H1 (cell line): ENCODE data around the gene GNG4. TPM values are rescaled to one million over a fixed set of nuclear protein-coding genes. Genes with fewer than 3 reads are reported as not detected.

ENCODE experiments used
- CTCF ChIA-PET: fragments of 300-600 bp; sonication (Branson Sonifier 250); formaldehyde crosslinking; loops from one replicate; lab custom pipeline; 2021; ENCODE audit not compliant: partially characterized antibody; lab: Charles Lee
- POLR2A ChIA-PET: fragments of 300-600 bp; sonication (Branson Sonifier 250); formaldehyde crosslinking; loops from one replicate; lab custom pipeline; 2021; ENCODE audit warnings: inconsistent platforms; ENCODE audit not compliant: partially characterized antibody; lab: Charles Lee
- DNase-seq, 2 experiments: peaks; one replicate each; pipeline versions ENCODE4 v3.0.0 to v3.0.0-alpha.2; 2010 to 2022; ENCODE audit warnings: low spot score in 2 of 2, low read depth in 1 of 2, mixed read lengths in 1 of 2
- FAIRE-seq: peaks from 2 replicates; lab custom pipeline; 2011; peaks lifted over from hg19 to GRCh38; lab: Jason Lieb, UNC
- H2AFZ ChIP-seq: 2 replicates; pipeline ENCODE4 v1.8.1; 2012; ENCODE audit warnings: low read length, inconsistent platforms
- H2AK5ac ChIP-seq: 2 replicates; pipeline ENCODE4 v1.6.1; 2013; ENCODE audit warnings: low read depth, low read length
- H2BK120ac ChIP-seq: replicated peaks from 2 replicates; pipeline ENCODE3; 2013; ENCODE audit warnings: low read depth, low read length, inconsistent platforms
- H2BK12ac ChIP-seq: 2 replicates; pipeline ENCODE4 v1.6.1; 2013; ENCODE audit warnings: low read depth, low read length
- H2BK15ac ChIP-seq: 2 replicates; pipeline ENCODE4 v1.6.1; 2013; ENCODE audit warnings: low read length
- H2BK20ac ChIP-seq: 2 replicates; pipeline ENCODE4 v1.6.1; 2013; ENCODE audit warnings: low read length
- H2BK5ac ChIP-seq: 2 replicates; pipeline ENCODE4 v1.6.1; 2013; ENCODE audit warnings: low read depth, low read length
- H3K14ac ChIP-seq: 2 replicates; pipeline ENCODE4 v1.6.1; 2013; ENCODE audit warnings: inconsistent platforms; ENCODE audit not compliant: insufficient read length
- H3K18ac ChIP-seq: 2 replicates; pipeline ENCODE4 v1.6.1; 2013; ENCODE audit warnings: low read length; ENCODE audit errors: extremely low read depth
- H3K23ac ChIP-seq: 2 replicates; pipeline ENCODE4 v1.6.1; 2013; ENCODE audit warnings: inconsistent platforms; ENCODE audit not compliant: insufficient read length
- H3K23me2 ChIP-seq: 2 replicates; pipeline ENCODE4 v1.6.1; 2013; ENCODE audit warnings: low read depth, low read length
- H3K27ac ChIP-seq: 2 replicates; pipeline ENCODE4 v1.6.1; 2011; ENCODE audit warnings: low read depth, low read length, inconsistent platforms
- H3K27me3 ChIP-seq, 4 experiments: replicated peaks in 1 of 4; 1 replicate in 1 of 4; 2 replicates in 3 of 4; pipeline versions ENCODE4 v1.6.1 to v1.8.1; 2011 to 2013; ENCODE audit warnings: low read length in 3 of 4, mild to moderate bottlenecking in 3 of 4, inconsistent platforms in 2 of 4, mixed read lengths in 2 of 4, moderate library complexity in 1 of 4; ENCODE audit not compliant: control insufficient read depth in 3 of 4, insufficient read depth in 3 of 4; ENCODE audit errors: extremely low read depth in 1 of 4
- H3K36me3 ChIP-seq, 4 experiments: 2 replicates each; pipeline versions ENCODE4 v1.6.1 to v1.8.1; 2011 to 2013; ENCODE audit warnings: mild to moderate bottlenecking in 4 of 4, low read length in 3 of 4, moderate library complexity in 2 of 4, control low read depth in 1 of 4, inconsistent platforms in 1 of 4; ENCODE audit not compliant: insufficient read depth in 4 of 4, control insufficient read depth in 2 of 4
- H3K4ac ChIP-seq: replicated peaks from 2 replicates; pipeline ENCODE3; 2013; ENCODE audit warnings: low read length, low read depth, mixed read lengths, inconsistent platforms; ENCODE audit not compliant: insufficient read length
- H3K4me1 ChIP-seq, 4 experiments: replicated peaks in 1 of 4; 1 replicate in 1 of 4; 2 replicates in 3 of 4; pipeline versions ENCODE4 v1.6.1 to v1.8.1; 2011 to 2013; ENCODE audit warnings: low read length in 3 of 4, inconsistent platforms in 2 of 4, mixed read lengths in 1 of 4; ENCODE audit not compliant: insufficient read depth in 4 of 4, control insufficient read depth in 3 of 4
- H3K4me2 ChIP-seq, 2 experiments: 2 replicates each; pipeline versions ENCODE4 v1.6.1 to v1.8.1; 2011 to 2013; ENCODE audit warnings: low read depth in 2 of 2, low read length in 2 of 2, control low read depth in 1 of 2, inconsistent platforms in 1 of 2, mild to moderate bottlenecking in 1 of 2; ENCODE audit not compliant: insufficient read depth in 1 of 2
- H3K4me3 ChIP-seq, 4 experiments: fragments of 200-600, 300-600 bp in 1 of 4; sonication (generic), shearing (Covaris generic), sonication (Bioruptor Twin) in 1 of 4; 2 replicates each; pipeline versions ENCODE4 v1.5.1 to v1.8.1; 2011 to 2016; ENCODE audit warnings: low read length in 4 of 4, low read depth in 3 of 4, control low read depth in 2 of 4, inconsistent platforms in 2 of 4, mild to moderate bottlenecking in 2 of 4, mixed read lengths in 1 of 4, moderate library complexity in 1 of 4; ENCODE audit not compliant: insufficient read depth in 2 of 4; ENCODE audit errors: extremely low read depth in 1 of 4
- H3K56ac ChIP-seq: replicated peaks from 2 replicates; pipeline ENCODE3; 2013; ENCODE audit warnings: low read depth, mild to moderate bottlenecking, mixed read lengths, low read length, inconsistent platforms; ENCODE audit not compliant: insufficient read length
- H3K79me1 ChIP-seq: 2 replicates; pipeline ENCODE4 v1.6.1; 2013; ENCODE audit warnings: low read depth, low read length, control low read depth
- H3K79me2 ChIP-seq, 2 experiments: 2 replicates each; pipeline versions ENCODE4 v1.6.1 to v1.8.1; 2012 to 2013; ENCODE audit warnings: low read length in 2 of 2, mild to moderate bottlenecking in 2 of 2, inconsistent platforms in 1 of 2; ENCODE audit not compliant: insufficient read depth in 2 of 2, control insufficient read depth in 1 of 2
- H3K9ac ChIP-seq, 4 experiments: replicated peaks in 1 of 4; 1 replicate in 1 of 4; 2 replicates in 3 of 4; pipeline versions ENCODE4 v1.6.1 to v1.8.1; 2011 to 2013; ENCODE audit warnings: low read depth in 3 of 4, low read length in 3 of 4, control low read depth in 2 of 4, mild to moderate bottlenecking in 2 of 4, moderate library complexity in 2 of 4, inconsistent platforms in 1 of 4; ENCODE audit errors: extremely low read depth in 1 of 4
- H3K9me3 ChIP-seq, 2 experiments: 2 replicates each; pipeline versions ENCODE4 v1.6.1 to v1.8.1; 2012 to 2013; ENCODE audit warnings: mild to moderate bottlenecking in 2 of 2, moderate library complexity in 2 of 2, control low read depth in 1 of 2, inconsistent platforms in 1 of 2, low read depth in 1 of 2, low read length in 1 of 2, mixed read lengths in 1 of 2; ENCODE audit not compliant: insufficient read depth in 2 of 2
- H4K20me1 ChIP-seq, 2 experiments: replicated peaks in 1 of 2; 2 replicates each; pipeline versions ENCODE3 to v1.8.1; 2011 to 2013; ENCODE audit warnings: inconsistent platforms in 2 of 2, low read length in 2 of 2, mild to moderate bottlenecking in 1 of 2; ENCODE audit not compliant: insufficient read depth in 2 of 2, control insufficient read depth in 1 of 2
- H4K5ac ChIP-seq: 2 replicates; pipeline ENCODE4 v1.6.1; 2013; ENCODE audit warnings: low read length, low read depth, mixed read lengths, inconsistent platforms; ENCODE audit not compliant: insufficient read length
- H4K8ac ChIP-seq: 2 replicates; pipeline ENCODE4 v1.8.0; 2013; ENCODE audit warnings: mild to moderate bottlenecking, moderate library complexity, low read length, inconsistent platforms; ENCODE audit not compliant: insufficient read depth; ENCODE audit errors: extremely low read depth
- H4K91ac ChIP-seq: replicated peaks from 2 replicates; pipeline ENCODE3; 2013; ENCODE audit warnings: low read length, mixed read lengths, inconsistent platforms; ENCODE audit not compliant: insufficient read length
- ATF3 ChIP-seq: IDR thresholded peaks from 2 replicates; pipeline ENCODE4 v1.6.1; 2011; ENCODE audit warnings: low read depth, mild to moderate bottlenecking, low read length; ENCODE audit not compliant: insufficient read depth
- HDAC2 ChIP-seq, 2 experiments: fragments of 300-600 bp in 1 of 2; sonication (generic) in 1 of 2; IDR thresholded peaks; 2 replicates each; pipeline ENCODE4 v1.6.1; 2011 to 2012; ENCODE audit warnings: low read depth in 2 of 2, low read length in 2 of 2, mild to moderate bottlenecking in 2 of 2, moderate library complexity in 2 of 2, borderline replicate concordance in 1 of 2, inconsistent platforms in 1 of 2
- JUN ChIP-seq: IDR thresholded peaks from 2 replicates; pipeline ENCODE4 v1.6.1; 2011; ENCODE audit warnings: low read depth, mild to moderate bottlenecking, improper control_type of control experiment, low read length
- KDM4A ChIP-seq: IDR thresholded peaks from one replicate; pipeline ENCODE4 v1.7.1; 2012; ENCODE audit warnings: low read depth, mild to moderate bottlenecking, moderate library complexity, low read length, inconsistent platforms; ENCODE audit not compliant: severe bottlenecking
- MAFK ChIP-seq: IDR thresholded peaks from 2 replicates; pipeline ENCODE4 v1.6.1; 2012; ENCODE audit warnings: low read depth, mild to moderate bottlenecking, improper control_type of control experiment, low read length
- PHF8 ChIP-seq: fragments of 200-600 bp; sonication (generic); conservative IDR thresholded peaks from 2 replicates; pipeline ENCODE4 v1.7.1; 2012; ENCODE audit warnings: low read depth, mild to moderate bottlenecking, inconsistent platforms, low read length, moderate library complexity
- SIX5 ChIP-seq: IDR thresholded peaks from 2 replicates; pipeline ENCODE4 v1.6.1; 2011; ENCODE audit warnings: mild to moderate bottlenecking, low read depth, low read length
- SP4 ChIP-seq: IDR thresholded peaks from 2 replicates; pipeline ENCODE4 v1.6.1; 2012; ENCODE audit warnings: low read length, inconsistent platforms
- TAF7 ChIP-seq: optimal IDR thresholded peaks from 2 replicates; pipeline ENCODE3; 2011; ENCODE audit warnings: low read depth, mild to moderate bottlenecking, inconsistent platforms, low read length, moderate library complexity, borderline replicate concordance
- ZNF274 ChIP-seq: IDR thresholded peaks from 2 replicates; pipeline ENCODE4 v1.7.0; 2012; ENCODE audit warnings: low read length, borderline replicate concordance; ENCODE audit errors: extremely low read depth
- WGBS, 2 experiments: shearing (Covaris generic) in 1 of 2; methylation state at CpG; one replicate each; pipeline versions ENCODE4 v1.1.6 to v1.1.7; 2013 to 2015; ENCODE audit warnings: low lambda C conversion rate in 2 of 2, mixed read lengths in 2 of 2, inconsistent platforms in 1 of 2, low coverage in 1 of 2, missing lambda C conversion rate in 1 of 2; ENCODE audit not compliant: insufficient replicate concordance in 2 of 2, insufficient coverage in 1 of 2, insufficient read length in 1 of 2; ENCODE audit errors: extremely low coverage in 1 of 2, missing lambda C conversion rate in 1 of 2; 5-methylcytosine and 5-hydroxymethylcytosine counted together
- polyA plus RNA-seq, 7 experiments: library from polyadenylated mRNA; depleted of rRNA in 3 of 7; stranded (reverse) in 5 of 7; unstranded in 2 of 7; fragments of >200 nt in 5 of 7; fragments of 200-250 nt in 2 of 7; gene quantifications; 1 replicate in 5 of 7; 2 replicates in 1 of 7; 4 replicates in 1 of 7; pipeline versions ENCODE4 v1.2.1 to v1.2.3, GENCODE V29; 2011 to 2013; ENCODE audit warnings: missing spikeins in 2 of 7, mixed read lengths in 2 of 7
- total RNA-seq: library from RNA; stranded (reverse); fragmentation: NEBNext Ultra II Directional; extraction: Animal tissue kit (Norgen Biotek cat#: 25700); gene quantifications from 2 replicates; pipeline ENCODE4 v1.2.1, GENCODE V29; 2021
- TF ChIP-seq, protein P1 (sequence below): IDR thresholded peaks from 2 replicates; pipeline ENCODE4 v1.6.1; 2012; ENCODE audit warnings: low read length, inconsistent platforms

Gene GNG4
- total and polyA plus RNA-seq, 2 of the 8 experiments (the other 6 are each of a cell fraction or from before 2014, with no cell fraction given): 95.5 to 96.8 TPM

GRCh38 chr1:235610157-235610556, 39.4 kb downstream of the GNG4 start:
- no peak overlapping the region for H2BK20ac ChIP-seq
- H4K91ac ChIP-seq: no peak overlapping the region
- H3K79me2 ChIP-seq: peaks cover 0 to 11% of the 10 kb centered on the region in 2 experiments; a peak in 1 of 4 replicates
- no peak overlapping the region for H3K4ac ChIP-seq
- H3K27me3 ChIP-seq: no peaks in the 10 kb centered on the region
- H2BK120ac ChIP-seq: no peak overlapping the region
- no peak overlapping the region for H3K9ac ChIP-seq
- no peak overlapping the region for H2BK5ac ChIP-seq
- no peak overlapping the region for H4K8ac ChIP-seq
- H3K9me3 ChIP-seq: no peaks in the 10 kb centered on the region
- H3K23ac ChIP-seq: no peak overlapping the region
- DNase-seq (no peak), FAIRE-seq (no peak)
- H3K36me3 ChIP-seq: no peaks in the 10 kb centered on the region; a peak in 1 of 8 replicates
- H4K20me1 ChIP-seq: peaks cover 0 to 3% of the 10 kb centered on the region in 2 experiments
- no peak overlapping the region for H3K4me2 ChIP-seq
- ChIA-PET CTCF (interaction anchor here (1.6 to 9.9 kb wide), 2 partner anchors 10 to 22 kb away, joined by 5 to 132 read pairs; no protein-coding TSS in a partner anchor), POLR2A (no interaction called here)
- H2AFZ ChIP-seq: no peak overlapping the region
- H2AK5ac ChIP-seq: no peak overlapping the region
- H3K56ac ChIP-seq: no peak overlapping the region
- H3K4me3 ChIP-seq: no peak overlapping the region
- TF ChIP-seq TAF7 (no peak), PHF8 (no peak), MAFK (no peak), ZNF274 (no peak), ATF3 (no peak), JUN (no peak), SP4 (no peak), KDM4A (no peak), SIX5 (no peak), HDAC2 (IDR thresholded peaks at IDR 0.05; ENCODE audit: borderline replicate concordance in 1 of 2, low read depth in 2 of 2, low read length in 2 of 2) (no peak)
- TF ChIP-seq, protein P1, sequence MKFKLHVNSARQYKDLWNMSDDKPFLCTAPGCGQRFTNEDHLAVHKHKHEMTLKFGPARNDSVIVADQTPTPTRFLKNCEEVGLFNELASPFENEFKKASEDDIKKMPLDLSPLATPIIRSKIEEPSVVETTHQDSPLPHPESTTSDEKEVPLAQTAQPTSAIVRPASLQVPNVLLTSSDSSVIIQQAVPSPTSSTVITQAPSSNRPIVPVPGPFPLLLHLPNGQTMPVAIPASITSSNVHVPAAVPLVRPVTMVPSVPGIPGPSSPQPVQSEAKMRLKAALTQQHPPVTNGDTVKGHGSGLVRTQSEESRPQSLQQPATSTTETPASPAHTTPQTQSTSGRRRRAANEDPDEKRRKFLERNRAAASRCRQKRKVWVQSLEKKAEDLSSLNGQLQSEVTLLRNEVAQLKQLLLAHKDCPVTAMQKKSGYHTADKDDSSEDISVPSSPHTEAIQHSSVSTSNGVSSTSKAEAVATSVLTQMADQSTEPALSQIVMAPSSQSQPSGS: no peak
- H3K4me1 ChIP-seq: no peaks in the 10 kb centered on the region
- H3K27ac ChIP-seq: no peak overlapping the region
- WGBS, 2 experiments: 95% methylated on average over 6 of the region's 6 CpGs; no CpG with 5 or more reads in 1 of the 2 experiments
- H3K14ac ChIP-seq: no peak overlapping the region
- no peak overlapping the region for H3K18ac ChIP-seq
- no peak overlapping the region for H4K5ac ChIP-seq
- no peaks in the 10 kb centered on the region for H3K23me2 ChIP-seq
- H3K79me1 ChIP-seq: peaks cover 6% of the 10 kb centered on the region; the same call in 1 of the 2 replicates
- H2BK15ac ChIP-seq: no peak overlapping the region
- no peak overlapping the region for H2BK12ac ChIP-seq
